HEK293 (cell line): ENCODE results near the gene AIF1.

Experiments
- CTCF ChIA-PET: fragments of 350-600 bp; formaldehyde crosslinking; extraction: SDS; loops from one replicate; lab custom pipeline; 2021; ENCODE audit warnings: antibody characterized with exemption; lab: Yijun Ruan, JAX
- POLR2A ChIA-PET: fragments of 300-600 bp; formaldehyde crosslinking; extraction: SDS; loops from one replicate; lab custom pipeline; 2020; ENCODE audit warnings: antibody characterized with exemption, inconsistent platforms; lab: Yijun Ruan, JAX
- H3K27ac ChIP-seq: fragments of 200-500 bp; sonication (Bioruptor generic); 2 replicates; pipeline ENCODE4 v1.5.1; 2014; ENCODE audit warnings: low read depth, low read length, control low read depth, inconsistent platforms; ENCODE audit errors: extremely low read depth
- H3K36me3 ChIP-seq, 2 experiments: fragments of 200-500 bp in 1 of 2; sonication (Bioruptor generic) in 1 of 2; 1 replicate in 1 of 2; 2 replicates in 1 of 2; pipeline ENCODE4 v1.5.1; 2014 to 2017; ENCODE audit warnings: inconsistent platforms in 2 of 2, low read length in 2 of 2; ENCODE audit not compliant: control insufficient read depth in 2 of 2, insufficient read depth in 1 of 2
- H3K4me1 ChIP-seq: fragments of 200-500 bp; sonication (Bioruptor generic); 2 replicates; pipeline ENCODE4 v1.5.1; 2014; ENCODE audit warnings: mild to moderate bottlenecking, low read length, inconsistent platforms; ENCODE audit not compliant: control insufficient read depth, insufficient read depth
- H3K4me3 ChIP-seq: 2 replicates; pipeline ENCODE4 v1.5.1; 2011; ENCODE audit warnings: low read depth, mild to moderate bottlenecking, control low read depth, low read length, moderate library complexity
- H3K9me3 ChIP-seq: fragments of 200-500 bp; sonication (Bioruptor generic); 2 replicates; pipeline ENCODE4 v1.5.1; 2014; ENCODE audit warnings: low read depth, low read length, inconsistent platforms; ENCODE audit not compliant: control insufficient read depth, insufficient read depth
- GFI1B ChIP-seq: fragments of 450-650 bp; formaldehyde crosslinking; IDR thresholded peaks from 2 replicates; pipeline ENCODE4 v1.5.1; 2016; ENCODE audit warnings: missing biosample characterization, missing genetic modification characterization
- IKZF3 ChIP-seq: fragments of 450-650 bp; IDR thresholded peaks from 2 replicates; pipeline ENCODE4 v1.5.0; 2018; ENCODE audit warnings: missing biosample characterization, mild to moderate bottlenecking, missing genetic modification characterization, moderate library complexity
- KLF8 ChIP-seq: fragments of 450-650 bp; formaldehyde crosslinking; IDR thresholded peaks from 2 replicates; pipeline ENCODE4 v1.5.1; 2016; ENCODE audit warnings: missing biosample characterization, missing genetic modification characterization
- SP2 ChIP-seq: fragments of 450-650 bp; formaldehyde crosslinking; IDR thresholded peaks from 2 replicates; pipeline ENCODE4 v1.5.1; 2016; ENCODE audit warnings: missing biosample characterization, missing genetic modification characterization
- TCF7L2 ChIP-seq: IDR thresholded peaks from 2 replicates; pipeline ENCODE4 v1.6.1; 2011; ENCODE audit warnings: low read depth, mild to moderate bottlenecking, inconsistent platforms, low read length, moderate library complexity, borderline replicate concordance
- WT1 ChIP-seq: fragments of 450-650 bp; formaldehyde crosslinking; IDR thresholded peaks from 2 replicates; pipeline ENCODE4 v1.5.1; 2016; ENCODE audit warnings: missing biosample characterization, missing genetic modification characterization
- ZBTB48 ChIP-seq: fragments of 450-650 bp; formaldehyde crosslinking; IDR thresholded peaks from 2 replicates; pipeline ENCODE4 v1.5.1; 2016; ENCODE audit warnings: missing biosample characterization, missing genetic modification characterization
- ZFP3 ChIP-seq: fragments of 450-650 bp; formaldehyde crosslinking; IDR thresholded peaks from 2 replicates; pipeline ENCODE4 v1.5.1; 2016; ENCODE audit warnings: low read depth, missing biosample characterization, missing genetic modification characterization
- ZNF112 ChIP-seq: fragments of 450-650 bp; formaldehyde crosslinking; IDR thresholded peaks from 2 replicates; pipeline ENCODE4 v1.5.0; 2017; ENCODE audit warnings: missing biosample characterization, missing genetic modification characterization
- ZNF202 ChIP-seq: fragments of 450-650 bp; formaldehyde crosslinking; IDR thresholded peaks from 2 replicates; pipeline ENCODE4 v1.5.1; 2016; ENCODE audit warnings: missing biosample characterization, missing genetic modification characterization, borderline replicate concordance
- ZNF214 ChIP-seq: fragments of 450-650 bp; formaldehyde crosslinking; IDR thresholded peaks from 2 replicates; pipeline ENCODE4 v1.5.1; 2017; ENCODE audit warnings: missing biosample characterization, mild to moderate bottlenecking, missing genetic modification characterization, borderline replicate concordance
- ZNF354C ChIP-seq: fragments of 450-650 bp; formaldehyde crosslinking; IDR thresholded peaks from 2 replicates; pipeline ENCODE4 v1.5.1; 2016; ENCODE audit warnings: missing biosample characterization, missing genetic modification characterization, low read depth, borderline replicate concordance
- ZNF561 ChIP-seq: fragments of 450-650 bp; IDR thresholded peaks from 2 replicates; pipeline ENCODE4 v1.5.1; 2018; ENCODE audit warnings: missing biosample characterization, missing genetic modification characterization, borderline replicate concordance
- ZNF600 ChIP-seq: fragments of 450-650 bp; formaldehyde crosslinking; IDR thresholded peaks from 2 replicates; pipeline ENCODE4 v1.5.1; 2016; ENCODE audit warnings: missing biosample characterization, missing genetic modification characterization
- ZNF843 ChIP-seq: fragments of 450-650 bp; formaldehyde crosslinking; IDR thresholded peaks from 2 replicates; pipeline ENCODE4 v1.5.1; 2016; ENCODE audit warnings: missing biosample characterization, missing genetic modification characterization
- TF ChIP-seq, protein P1 (sequence below): fragments of 450-650 bp; formaldehyde crosslinking; IDR thresholded peaks from 2 replicates; pipeline ENCODE4 v1.5.1; 2016; ENCODE audit warnings: missing biosample characterization, missing genetic modification characterization
- TF ChIP-seq, protein P2 (sequence below): fragments of 450-650 bp; formaldehyde crosslinking; IDR thresholded peaks from 2 replicates; pipeline ENCODE4 v1.5.1; 2016; ENCODE audit warnings: missing biosample characterization, missing genetic modification characterization
- TF ChIP-seq, protein P3 (sequence below): fragments of 450-650 bp; formaldehyde crosslinking; IDR thresholded peaks from 2 replicates; pipeline ENCODE4 v1.5.1; 2016; ENCODE audit warnings: missing biosample characterization, missing genetic modification characterization, borderline replicate concordance

The AIF1 gene

DNA sequence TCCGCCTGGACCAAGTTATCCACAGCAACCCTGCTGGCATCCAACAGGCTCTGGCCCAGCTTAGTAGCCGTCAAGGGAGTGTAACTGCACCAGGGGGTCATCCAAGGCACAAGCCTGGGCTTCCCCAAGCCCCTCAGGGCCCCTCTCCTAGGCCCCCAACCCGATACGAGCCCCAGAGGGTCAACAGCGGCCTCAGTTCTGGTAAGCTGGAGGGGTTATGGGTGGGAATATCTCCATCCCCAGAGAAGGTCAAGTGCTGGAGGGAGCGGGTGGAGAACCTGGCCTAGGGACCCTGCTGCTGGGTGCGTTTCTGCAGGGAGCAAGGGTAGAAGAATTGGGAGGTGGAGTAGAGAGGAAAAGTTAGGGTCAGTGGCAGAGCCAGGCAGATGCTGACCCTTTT is 18.4 kb downstream of the AIF1 start:
- POLR2A ChIA-PET = interaction anchor here (0.9 to 11.0 kb wide), 4 partner anchors 7 to 182 kb away, joined by 3 to 123 read pairs (median 40); partner anchors contain the start of genes BAG6, HSPA1A and HSPA1L
- H3K9me3 ChIP-seq = no peaks in the 10 kb centered on the region

DNA sequence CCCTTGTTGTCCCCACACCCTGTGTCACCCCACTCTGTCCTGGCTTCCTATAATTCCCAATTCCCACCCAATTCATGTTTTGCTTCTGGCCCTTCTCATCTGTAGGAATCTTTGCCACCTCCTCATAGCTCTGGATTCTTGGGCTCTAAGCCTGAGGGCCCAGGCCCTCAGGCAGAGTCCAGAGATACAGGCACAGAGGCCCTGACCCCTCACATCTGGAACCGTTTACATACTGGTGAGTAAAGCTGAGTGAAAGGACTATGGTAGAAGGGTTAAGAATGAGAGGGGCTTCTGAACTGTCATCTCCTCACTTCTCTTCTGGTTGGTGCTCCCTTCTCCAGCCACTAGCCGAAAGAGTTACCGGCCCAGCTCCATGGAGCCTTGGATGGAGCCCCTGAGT is 19.1 kb downstream of the AIF1 start:
- CTCF ChIA-PET = interaction anchor here (1.1 to 1.2 kb wide), 2 partner anchors 12 to 17 kb away, joined by 3 read pairs; no protein-coding TSS in a partner anchor
- Histone ChIP-seq H3K4me1 (no peaks in the 10 kb centered on the region), H3K4me3 (no peak overlapping the region), H3K27ac (no peak overlapping the region), H3K9me3 (no peaks in the 10 kb centered on the region), H3K36me3 (peaks cover 54 to 96% of the 10 kb centered on the region in 2 experiments)
- TF ChIP-seq IKZF3 (tag by site-specific recombination) (0 out of 2 replicates have a peak, but pooled peaks have one; percentile 10), ZFP3 (tag by site-specific recombination) (no peak)
- POLR2A ChIA-PET = interaction anchor here (0.5 to 11.0 kb wide), 5 partner anchors 8 to 193 kb away, joined by 4 to 123 read pairs (median 7); partner anchors contain the start of genes BAG6 and HSPA1B

More for the DNA sequence above, 18.4 kb downstream of the AIF1 start:
- Histone ChIP-seq H3K27ac (no peak overlapping the region; the same call in 1 of the 2 replicates), H3K4me1 (no peaks in the 10 kb centered on the region), H3K4me3 (no peak overlapping the region), H3K36me3 (peaks cover 55 to 97% of the 10 kb centered on the region in 2 experiments)
- TF ChIP-seq ZBTB48 (tag by site-specific recombination) (peak; percentile 43; the same call in 1 of the 2 replicates), ZNF561 (no peak)
- CTCF ChIA-PET = interaction anchor here (1.2 kb wide), 1 partner anchor 11 kb away, joined by 3 read pairs; no protein-coding TSS in a partner anchor

- no peak overlapping the region for H3K27ac ChIP-seq
- CTCF ChIA-PET = interaction anchor here (0.6 to 1.1 kb wide), 2 partner anchors 16 to 17 kb away, joined by 3 read pairs; no protein-coding TSS in a partner anchor
- H3K36me3 ChIP-seq = peaks cover 45 to 96% of the 10 kb centered on the region in 2 experiments
Observed at GRCh38 chr6:31634969-31635575, 20.0 kb downstream of the AIF1 start.

More at GRCh38 chr6:31634969-31635575, 20.0 kb downstream of the AIF1 start:
- POLR2A ChIA-PET = interaction anchor here (1.1 to 11.0 kb wide), 5 partner anchors 9 to 192 kb away, joined by 3 to 123 read pairs (median 8); partner anchors contain the start of genes BAG6, C6orf47 and HSPA1B
- H3K4me3 ChIP-seq = no peak overlapping the region
- no peaks in the 10 kb centered on the region for H3K9me3 ChIP-seq
- TF ChIP-seq IKZF3 (tag by site-specific recombination) = 0 out of 2 replicates have a peak, but pooled peaks have one; percentile 45
- no peak for TF ChIP-seq ZNF202 (tag by site-specific recombination)
- TF ChIP-seq SP2 = no peak
- TF ChIP-seq GFI1B = no peak
- TF ChIP-seq ZNF843 (tag by site-specific recombination) = no peak
- TF ChIP-seq, protein P1, sequence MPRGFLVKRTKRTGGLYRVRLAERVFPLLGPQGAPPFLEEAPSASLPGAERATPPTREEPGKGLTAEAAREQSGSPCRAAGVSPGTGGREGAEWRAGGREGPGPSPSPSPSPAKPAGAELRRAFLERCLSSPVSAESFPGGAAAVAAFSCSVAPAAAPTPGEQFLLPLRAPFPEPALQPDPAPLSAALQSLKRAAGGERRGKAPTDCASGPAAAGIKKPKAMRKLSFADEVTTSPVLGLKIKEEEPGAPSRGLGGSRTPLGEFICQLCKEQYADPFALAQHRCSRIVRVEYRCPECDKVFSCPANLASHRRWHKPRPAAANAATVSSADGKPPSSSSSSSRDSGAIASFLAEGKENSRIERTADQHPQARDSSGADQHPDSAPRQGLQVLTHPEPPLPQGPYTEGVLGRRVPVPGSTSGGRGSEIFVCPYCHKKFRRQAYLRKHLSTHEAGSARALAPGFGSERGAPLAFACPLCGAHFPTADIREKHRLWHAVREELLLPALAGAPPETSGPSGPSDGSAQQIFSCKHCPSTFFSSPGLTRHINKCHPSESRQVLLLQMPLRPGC (tag by site-specific recombination) = no peak
- TF ChIP-seq, protein P2, sequence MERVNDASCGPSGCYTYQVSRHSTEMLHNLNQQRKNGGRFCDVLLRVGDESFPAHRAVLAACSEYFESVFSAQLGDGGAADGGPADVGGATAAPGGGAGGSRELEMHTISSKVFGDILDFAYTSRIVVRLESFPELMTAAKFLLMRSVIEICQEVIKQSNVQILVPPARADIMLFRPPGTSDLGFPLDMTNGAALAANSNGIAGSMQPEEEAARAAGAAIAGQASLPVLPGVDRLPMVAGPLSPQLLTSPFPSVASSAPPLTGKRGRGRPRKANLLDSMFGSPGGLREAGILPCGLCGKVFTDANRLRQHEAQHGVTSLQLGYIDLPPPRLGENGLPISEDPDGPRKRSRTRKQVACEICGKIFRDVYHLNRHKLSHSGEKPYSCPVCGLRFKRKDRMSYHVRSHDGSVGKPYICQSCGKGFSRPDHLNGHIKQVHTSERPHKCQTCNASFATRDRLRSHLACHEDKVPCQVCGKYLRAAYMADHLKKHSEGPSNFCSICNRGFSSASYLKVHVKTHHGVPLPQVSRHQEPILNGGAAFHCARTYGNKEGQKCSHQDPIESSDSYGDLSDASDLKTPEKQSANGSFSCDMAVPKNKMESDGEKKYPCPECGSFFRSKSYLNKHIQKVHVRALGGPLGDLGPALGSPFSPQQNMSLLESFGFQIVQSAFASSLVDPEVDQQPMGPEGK (tag by site-specific recombination) = no peak
- no peak for TF ChIP-seq ZNF214 (tag by site-specific recombination)
- TF ChIP-seq KLF8 (tag by site-specific recombination) = 0 out of 2 replicates have a peak, but pooled peaks have one; percentile 21
- TF ChIP-seq WT1 = no peak
- TF ChIP-seq, protein P3, sequence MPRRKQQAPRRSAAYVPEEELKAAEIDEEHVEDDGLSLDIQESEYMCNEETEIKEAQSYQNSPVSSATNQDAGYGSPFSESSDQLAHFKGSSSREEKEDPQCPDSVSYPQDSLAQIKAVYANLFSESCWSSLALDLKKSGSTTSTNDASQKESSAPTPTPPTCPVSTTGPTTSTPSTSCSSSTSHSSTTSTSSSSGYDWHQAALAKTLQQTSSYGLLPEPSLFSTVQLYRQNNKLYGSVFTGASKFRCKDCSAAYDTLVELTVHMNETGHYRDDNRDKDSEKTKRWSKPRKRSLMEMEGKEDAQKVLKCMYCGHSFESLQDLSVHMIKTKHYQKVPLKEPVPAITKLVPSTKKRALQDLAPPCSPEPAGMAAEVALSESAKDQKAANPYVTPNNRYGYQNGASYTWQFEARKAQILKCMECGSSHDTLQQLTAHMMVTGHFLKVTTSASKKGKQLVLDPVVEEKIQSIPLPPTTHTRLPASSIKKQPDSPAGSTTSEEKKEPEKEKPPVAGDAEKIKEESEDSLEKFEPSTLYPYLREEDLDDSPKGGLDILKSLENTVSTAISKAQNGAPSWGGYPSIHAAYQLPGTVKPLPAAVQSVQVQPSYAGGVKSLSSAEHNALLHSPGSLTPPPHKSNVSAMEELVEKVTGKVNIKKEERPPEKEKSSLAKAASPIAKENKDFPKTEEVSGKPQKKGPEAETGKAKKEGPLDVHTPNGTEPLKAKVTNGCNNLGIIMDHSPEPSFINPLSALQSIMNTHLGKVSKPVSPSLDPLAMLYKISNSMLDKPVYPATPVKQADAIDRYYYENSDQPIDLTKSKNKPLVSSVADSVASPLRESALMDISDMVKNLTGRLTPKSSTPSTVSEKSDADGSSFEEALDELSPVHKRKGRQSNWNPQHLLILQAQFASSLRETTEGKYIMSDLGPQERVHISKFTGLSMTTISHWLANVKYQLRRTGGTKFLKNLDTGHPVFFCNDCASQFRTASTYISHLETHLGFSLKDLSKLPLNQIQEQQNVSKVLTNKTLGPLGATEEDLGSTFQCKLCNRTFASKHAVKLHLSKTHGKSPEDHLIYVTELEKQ (tag by site-specific recombination) = no peak
- TF ChIP-seq ZNF112 (tag by site-specific recombination) = no peak
- TF ChIP-seq ZNF600 (tag by site-specific recombination) = peak; percentile 49; the same call in 1 of the 2 replicates
- no peak for TF ChIP-seq TCF7L2
- TF ChIP-seq ZNF354C = no peak
- TF ChIP-seq, all 188 proteins: peak for 3
- H3K4me1 ChIP-seq = no peaks in the 10 kb centered on the region
